ENCODE data around the gene DUSP23.

Gene DUSP23

GRCh38 chr1:159750621-159751020 is 30.1 kb upstream of the DUSP23 start:
- no peak for TF ChIP-seq CTCF (IDR thresholded peaks at IDR 0.05; ENCODE audit: low read depth, low read length, missing control alignments)
- H3K4me3 ChIP-seq (ENCODE audit: low read depth, low read length): no peak overlapping the region
- DNase-seq (ENCODE audit: low read depth): no peak

GRCh38 chr1:159751031-159751430 is 29.7 kb upstream of the DUSP23 start:
- no peak for TF ChIP-seq CTCF (IDR thresholded peaks at IDR 0.05; ENCODE audit: low read depth, low read length, missing control alignments)
- no peak overlapping the region for H3K4me3 ChIP-seq (ENCODE audit: low read depth, low read length)
- no peak for DNase-seq (ENCODE audit: low read depth)

- no peak overlapping the region for H3K4me3 ChIP-seq (ENCODE audit: low read depth, low read length)
- TF ChIP-seq CTCF (IDR thresholded peaks at IDR 0.05; ENCODE audit: low read depth, low read length, missing control alignments): no peak
- no peak for DNase-seq (ENCODE audit: low read depth)
Observed at GRCh38 chr1:159752135-159752580, 28.6 kb upstream of the DUSP23 start.

- no peak for TF ChIP-seq CTCF (IDR thresholded peaks at IDR 0.05; ENCODE audit: low read depth, low read length, missing control alignments)
- DNase-seq (ENCODE audit: low read depth): no peak
- H3K4me3 ChIP-seq (ENCODE audit: low read depth, low read length): no peak overlapping the region
Observed at GRCh38 chr1:159753386-159753785, 27.4 kb upstream of the DUSP23 start.

- TF ChIP-seq CTCF (IDR thresholded peaks at IDR 0.05; ENCODE audit: low read depth, low read length, missing control alignments): no peak
- DNase-seq (ENCODE audit: low read depth): no peak
Observed at GRCh38 chr1:159755451-159756007, 25.2 kb upstream of the DUSP23 start.

GRCh38 chr1:159756397-159756796 is 24.4 kb upstream of the DUSP23 start:
- DNase-seq (ENCODE audit: low read depth): no peak
- H3K4me3 ChIP-seq (ENCODE audit: low read depth, low read length): no peak overlapping the region
- no peak for TF ChIP-seq CTCF (IDR thresholded peaks at IDR 0.05; ENCODE audit: low read depth, low read length, missing control alignments)

More at GRCh38 chr1:159755451-159756007, 25.2 kb upstream of the DUSP23 start:
- no peak overlapping the region for H3K4me3 ChIP-seq (ENCODE audit: low read depth, low read length)

GRCh38 chr1:159763686-159764085 is 17.1 kb upstream of the DUSP23 start:
- DNase-seq (ENCODE audit: low read depth): no peak
- TF ChIP-seq CTCF (IDR thresholded peaks at IDR 0.05; ENCODE audit: low read depth, low read length, missing control alignments): no peak
- no peak overlapping the region for H3K4me3 ChIP-seq (ENCODE audit: low read depth, low read length)

All from GM12864 (cell line).